HG03060 (cell line): ENCODE data around the gene MET.
"Not testable (repeated sequence)": the region's sequence is repeated elsewhere in the genome, so short reads cannot be mapped to it uniquely, and the experiment has no call there.

Source experiments
- ATAC-seq: cut with Tn5 transposase; IDR thresholded peaks from one replicate; pipeline ENCODE4 v1.9.1; 2021; ENCODE audit warnings: low read depth, moderate number of reproducible peaks; ENCODE audit not compliant: unreplicated experiment

The MET gene

GRCh38 chr7:116697152-116697551 lies 25.2 kb downstream of the MET start:
- no peak for ATAC-seq

GRCh38 chr7:116697761-116698160 lies 25.8 kb downstream of the MET start:
- ATAC-seq: no peak

DNA sequence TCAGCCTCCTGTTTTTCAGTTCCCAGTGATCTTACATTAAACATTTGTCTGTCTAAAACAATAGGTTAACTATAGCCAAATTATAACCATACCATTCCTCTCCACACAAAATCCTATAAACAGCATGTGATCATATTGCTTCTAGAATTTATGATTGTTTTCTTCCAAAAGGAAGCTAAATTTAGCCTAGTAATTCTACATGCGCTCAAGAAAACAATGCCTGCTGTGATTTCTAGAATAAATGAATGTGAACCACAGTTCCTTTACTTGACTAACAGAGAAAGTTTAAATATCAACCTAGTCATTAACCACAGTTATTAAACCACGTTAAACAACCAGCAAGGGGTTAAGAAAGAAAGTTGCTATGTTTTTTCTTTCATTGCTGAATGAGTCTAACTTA lies 26.4 kb downstream of the MET start:
- no peak for ATAC-seq

GRCh38 chr7:116698930-116699721 lies 27.1 kb downstream of the MET start:
- ATAC-seq: no peak

DNA sequence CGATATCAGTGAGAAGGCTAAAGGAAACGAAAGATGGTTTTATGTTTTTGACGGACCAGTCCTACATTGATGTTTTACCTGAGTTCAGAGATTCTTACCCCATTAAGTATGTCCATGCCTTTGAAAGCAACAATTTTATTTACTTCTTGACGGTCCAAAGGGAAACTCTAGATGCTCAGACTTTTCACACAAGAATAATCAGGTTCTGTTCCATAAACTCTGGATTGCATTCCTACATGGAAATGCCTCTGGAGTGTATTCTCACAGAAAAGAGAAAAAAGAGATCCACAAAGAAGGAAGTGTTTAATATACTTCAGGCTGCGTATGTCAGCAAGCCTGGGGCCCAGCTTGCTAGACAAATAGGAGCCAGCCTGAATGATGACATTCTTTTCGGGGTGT lies 27.7 kb downstream of the MET start:
- ATAC-seq: no peak

DNA sequence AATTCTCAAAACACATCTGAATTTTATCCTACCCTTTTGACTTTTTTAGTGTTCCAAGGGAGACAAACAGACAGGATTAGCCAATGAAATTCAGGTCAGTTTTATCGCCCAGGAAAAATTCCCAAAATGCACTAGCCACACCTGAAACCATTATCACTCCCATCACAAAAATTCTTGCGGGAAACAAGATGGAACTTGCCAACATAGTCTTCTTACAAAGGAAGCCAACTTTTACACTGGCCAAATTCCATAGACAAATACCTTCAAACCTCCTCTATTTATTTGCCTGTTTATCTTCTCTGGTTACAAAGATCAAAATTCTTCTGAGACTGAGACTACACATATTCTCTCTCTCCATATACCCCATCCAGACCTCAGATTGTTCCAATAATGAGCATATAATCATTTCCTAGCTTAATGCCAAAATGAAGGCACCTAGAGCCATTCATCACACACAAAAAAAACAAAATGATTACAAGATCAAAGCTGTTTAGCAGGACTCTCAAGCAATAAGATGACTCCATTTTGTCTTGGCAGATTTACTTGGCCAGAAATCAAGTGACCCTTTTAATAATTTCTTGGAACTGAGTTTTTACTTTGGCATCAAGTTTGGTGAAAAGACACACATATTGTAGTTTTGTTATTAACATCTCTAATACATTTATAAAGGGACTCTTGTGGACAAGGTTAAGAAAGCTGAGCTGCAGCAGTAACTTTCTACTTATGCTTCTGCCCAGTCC lies 30.2 kb downstream of the MET start:
- ATAC-seq: no peak

DNA sequence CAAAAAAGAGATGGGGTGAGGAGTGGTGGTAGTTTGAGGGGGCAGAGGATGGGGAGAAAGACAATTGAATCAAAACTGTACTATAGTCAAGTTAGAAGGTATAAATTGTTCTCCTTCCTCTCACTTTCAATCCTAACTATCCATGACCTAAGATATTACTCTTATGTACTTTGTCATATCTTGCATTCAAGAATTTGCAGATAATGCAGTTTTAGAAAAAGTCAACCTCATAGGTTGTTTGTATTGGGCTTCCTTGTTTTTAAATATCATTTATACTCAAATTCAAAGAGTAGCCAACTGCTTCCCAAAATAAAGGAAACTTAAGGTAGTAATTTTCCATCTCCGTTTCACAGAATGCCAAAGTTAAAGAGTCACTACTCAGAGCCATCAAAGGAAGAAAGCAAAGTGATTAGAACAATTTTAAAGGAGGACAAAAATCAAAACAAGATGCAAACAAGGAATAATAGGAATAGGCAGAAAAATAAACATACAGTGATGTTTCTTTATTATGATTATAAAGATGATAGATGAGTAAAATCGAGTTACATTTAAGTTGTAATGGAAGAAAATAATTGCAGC lies 32.7 kb downstream of the MET start:
- ATAC-seq: no peak

DNA sequence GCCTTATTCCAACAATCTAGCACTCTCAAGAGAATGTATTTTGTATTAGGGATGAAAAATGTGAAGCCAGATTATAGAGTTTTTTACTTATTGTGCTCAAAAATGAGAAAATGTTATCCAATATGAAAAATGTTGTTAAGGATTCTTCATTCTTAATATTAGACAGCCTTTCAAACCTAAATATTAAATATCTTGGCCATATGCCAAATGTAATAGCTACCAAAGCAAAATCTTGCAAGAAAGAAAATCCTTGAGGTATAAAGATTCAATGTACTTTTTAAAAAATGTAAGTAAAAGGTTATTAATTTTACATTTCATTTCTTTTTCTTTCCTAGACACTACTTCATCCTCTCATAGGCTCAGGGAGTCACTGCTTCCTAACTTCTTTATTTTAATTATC lies 33.4 kb downstream of the MET start:
- no peak for ATAC-seq

DNA sequence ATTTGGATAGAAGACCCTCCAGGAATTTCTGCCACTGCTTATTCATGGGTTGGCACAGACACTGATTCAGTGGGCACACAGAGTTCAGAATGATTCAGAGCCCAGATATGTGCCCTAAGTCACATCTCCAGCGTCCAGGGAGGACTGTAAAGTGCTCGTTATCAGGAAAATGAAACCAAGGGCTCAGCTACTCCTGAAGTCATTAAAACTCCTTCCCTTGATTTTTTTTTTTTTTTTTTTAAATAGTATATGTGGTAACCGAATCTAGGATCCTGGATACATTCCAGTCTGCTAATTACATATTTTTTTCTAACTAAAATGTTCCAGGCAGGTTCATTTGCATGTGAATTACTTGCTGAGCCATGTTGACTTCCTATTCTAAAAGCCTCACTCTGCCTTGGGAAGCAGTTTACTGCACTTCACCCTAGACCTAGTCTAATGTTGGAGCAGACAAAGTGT lies 34.7 kb downstream of the MET start:
- no peak for ATAC-seq

- ATAC-seq: no peak
Measured at GRCh38 chr7:116707289-116707688, 35.3 kb downstream of the MET start.

- no peak for ATAC-seq
Measured at GRCh38 chr7:116708248-116708647, 36.3 kb downstream of the MET start.

- ATAC-seq: no peak
Measured at GRCh38 chr7:116708861-116709260, 36.9 kb downstream of the MET start.

DNA sequence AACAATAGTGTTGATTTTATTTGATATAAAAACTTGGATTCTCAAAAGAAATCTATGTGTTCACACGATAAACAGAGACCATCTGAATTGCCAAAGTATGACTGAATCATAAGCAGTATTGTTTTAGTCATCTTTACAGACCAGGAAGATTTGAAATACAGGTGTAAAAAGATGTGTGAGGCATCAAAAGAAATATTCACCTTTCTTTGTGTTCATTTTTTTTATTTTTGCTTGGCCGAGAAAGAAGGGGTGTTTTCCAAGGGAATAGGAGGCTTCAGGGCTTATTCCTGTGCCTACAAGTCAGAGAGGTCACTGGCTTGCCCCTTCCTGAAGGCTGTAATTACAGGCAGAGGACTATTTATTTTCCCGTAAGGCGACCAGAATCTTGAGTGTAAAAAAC lies 37.3 kb downstream of the MET start:
- ATAC-seq: no peak

DNA sequence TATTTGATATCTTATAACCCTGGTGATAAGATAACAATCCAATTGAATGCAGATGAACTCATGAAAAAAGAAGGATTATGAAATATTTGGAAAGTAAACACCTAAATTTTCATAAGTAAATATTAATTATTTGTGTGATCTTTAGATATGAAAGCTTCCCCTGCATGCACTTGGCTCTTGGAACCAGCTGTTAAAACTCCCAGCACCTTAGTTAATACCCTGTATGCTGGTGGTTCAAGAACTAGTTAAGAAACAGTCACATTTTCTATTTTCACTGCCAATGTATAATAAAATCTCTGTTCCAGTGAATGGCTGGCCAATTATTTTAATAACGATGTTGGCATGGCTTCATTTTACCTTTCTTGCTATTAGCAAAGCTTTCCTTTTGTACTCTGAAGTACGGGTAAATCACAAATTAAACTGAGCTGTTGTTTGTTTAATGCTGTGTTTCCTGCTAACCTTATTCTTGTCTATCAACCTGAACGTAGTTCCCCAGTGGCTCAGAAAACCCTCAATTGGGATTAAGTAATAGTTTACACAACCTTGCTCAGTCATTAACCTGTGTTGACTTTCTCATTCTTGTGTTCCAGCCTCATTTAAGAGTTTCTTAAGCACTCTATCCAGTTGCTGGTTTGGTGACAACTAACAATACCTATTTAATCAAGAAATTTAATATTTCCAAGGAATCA lies 38.9 kb downstream of the MET start:
- no peak for ATAC-seq

- no peak for ATAC-seq
Measured at GRCh38 chr7:116711790-116712189, 39.8 kb downstream of the MET start.

DNA sequence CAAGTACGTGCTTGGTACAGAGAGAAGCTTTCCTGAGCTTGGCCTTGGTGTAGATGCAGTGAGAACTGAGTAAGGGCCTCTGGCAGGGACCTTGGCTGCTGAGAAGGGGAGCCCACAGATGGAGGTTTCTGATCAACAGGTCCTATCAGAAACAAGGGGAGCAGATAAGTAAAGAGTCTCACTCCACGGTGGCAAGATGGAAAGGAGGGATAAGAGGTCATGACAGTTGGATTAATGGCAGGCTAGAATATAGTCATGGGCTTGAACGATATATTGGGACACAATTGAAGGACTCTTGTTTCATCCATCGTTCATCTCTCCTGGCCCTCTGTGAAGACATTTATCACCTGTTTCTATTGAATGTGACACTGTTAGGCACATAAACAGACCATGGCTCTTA lies 41.5 kb downstream of the MET start:
- ATAC-seq: no peak

- ATAC-seq: no peak
Measured at GRCh38 chr7:116713918-116714317, 41.9 kb downstream of the MET start.

GRCh38 chr7:116715077-116715476 lies 43.1 kb downstream of the MET start:
- ATAC-seq: no peak

GRCh38 chr7:116717137-116717536 lies 45.1 kb downstream of the MET start:
- ATAC-seq: no peak

- not testable (repeated sequence) for ATAC-seq
Measured at GRCh38 chr7:116723959-116724529, 52.0 kb downstream of the MET start.
